HG03280 (cell line): Measurements from ENCODE around the gene FAAH.

Experiments used
- ATAC-seq: cut with Tn5 transposase; IDR thresholded peaks from one replicate; pipeline ENCODE4 v1.9.1; 2021; ENCODE audit warnings: mild to moderate bottlenecking, moderate library complexity; ENCODE audit not compliant: unreplicated experiment

FAAH gene

DNA sequence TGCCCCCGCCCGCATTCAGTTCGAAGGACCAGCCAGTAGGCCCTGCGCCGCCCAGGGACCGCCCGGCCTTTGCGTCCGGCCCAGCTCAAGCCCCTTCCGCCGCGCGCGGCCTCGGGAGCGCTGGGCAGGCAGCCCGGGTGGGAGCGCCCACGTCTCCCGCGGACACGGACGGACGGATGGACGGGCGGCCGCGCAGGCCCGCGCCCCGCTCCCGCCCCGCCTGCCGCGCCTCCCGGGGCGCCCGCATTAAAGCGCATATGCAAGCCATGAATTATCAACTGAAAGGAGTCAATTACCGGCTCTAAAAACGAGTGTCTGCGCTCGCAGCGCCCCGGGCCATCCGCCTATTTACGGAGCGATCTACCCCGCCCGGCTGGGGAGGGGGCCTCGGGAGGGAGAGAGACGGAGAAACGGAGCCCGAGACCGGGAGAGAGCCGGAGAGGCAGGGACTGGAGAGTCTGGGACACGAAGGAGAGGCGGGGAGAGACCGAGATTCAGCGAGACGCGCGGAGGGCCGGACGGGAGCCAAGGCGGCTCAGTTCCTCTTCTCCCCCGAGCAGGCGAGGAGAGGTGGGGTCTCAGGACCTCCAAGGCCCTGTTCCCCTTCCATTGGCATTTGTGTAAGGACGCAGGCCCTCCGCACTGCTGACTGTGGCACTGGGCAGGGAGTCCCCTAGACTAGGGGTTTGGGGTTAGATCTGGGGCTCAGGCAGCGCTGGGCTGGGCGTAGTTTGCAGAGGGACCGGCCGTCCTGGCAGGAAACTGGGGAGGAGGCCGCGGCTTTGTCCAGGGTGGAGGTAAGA, 54.2 kb downstream of the FAAH start:
- no peak for ATAC-seq

GRCh38 chr1:46449223-46450159, 55.4 kb downstream of the FAAH start:
- no peak for ATAC-seq

GRCh38 chr1:46450160-46450517, 56.0 kb downstream of the FAAH start:
- no peak for ATAC-seq

- no peak for ATAC-seq
These were observed 58.1 kb downstream of the FAAH start for GRCh38 chr1:46451948-46452930.

GRCh38 chr1:46452931-46453325, 58.8 kb downstream of the FAAH start:
- no peak for ATAC-seq

DNA sequence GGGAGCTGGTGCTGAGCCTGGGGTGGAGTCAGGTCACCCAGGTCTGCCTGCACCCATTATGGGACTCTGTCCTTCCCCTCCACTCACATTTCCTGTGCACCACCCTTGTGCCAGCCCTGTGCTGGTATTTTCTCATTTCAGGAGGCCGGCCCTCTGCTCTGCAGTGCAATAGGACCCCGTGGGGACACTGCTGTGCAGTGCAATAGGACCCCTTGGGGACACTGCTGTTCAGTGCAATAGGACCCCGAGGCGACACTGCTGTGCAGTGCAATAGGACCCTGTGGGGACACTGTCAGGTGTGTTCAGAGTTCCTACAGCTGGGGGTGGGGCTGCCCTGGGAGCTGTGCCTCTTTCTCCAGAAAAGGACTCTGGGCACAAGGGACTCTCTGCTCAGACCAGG, 59.3 kb downstream of the FAAH start:
- no peak for ATAC-seq

DNA sequence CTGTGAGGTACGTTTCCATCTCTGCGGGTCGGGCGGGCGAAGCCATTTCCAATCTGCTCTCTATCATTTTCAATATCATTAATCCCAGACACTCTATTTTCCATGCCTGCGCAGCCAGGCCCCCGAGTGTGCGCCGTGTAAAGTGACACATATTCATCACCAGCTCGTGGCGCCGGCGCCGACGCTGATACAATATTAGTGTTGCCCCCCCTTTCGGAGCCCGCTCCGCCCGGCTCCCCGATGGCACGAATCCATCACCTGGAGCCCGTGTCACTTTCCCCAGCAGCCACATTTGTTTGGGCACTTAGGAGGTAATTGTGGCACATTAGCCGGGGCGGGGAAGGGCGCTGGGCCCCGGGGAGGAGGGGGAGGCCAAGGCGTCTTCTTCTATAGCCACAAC, 61.8 kb downstream of the FAAH start:
- ATAC-seq: no peak

GRCh38 chr1:46456411-46456963, 62.4 kb downstream of the FAAH start:
- ATAC-seq: no peak

- ATAC-seq: no peak
These were observed 63.1 kb downstream of the FAAH start for GRCh38 chr1:46457178-46457577.

DNA sequence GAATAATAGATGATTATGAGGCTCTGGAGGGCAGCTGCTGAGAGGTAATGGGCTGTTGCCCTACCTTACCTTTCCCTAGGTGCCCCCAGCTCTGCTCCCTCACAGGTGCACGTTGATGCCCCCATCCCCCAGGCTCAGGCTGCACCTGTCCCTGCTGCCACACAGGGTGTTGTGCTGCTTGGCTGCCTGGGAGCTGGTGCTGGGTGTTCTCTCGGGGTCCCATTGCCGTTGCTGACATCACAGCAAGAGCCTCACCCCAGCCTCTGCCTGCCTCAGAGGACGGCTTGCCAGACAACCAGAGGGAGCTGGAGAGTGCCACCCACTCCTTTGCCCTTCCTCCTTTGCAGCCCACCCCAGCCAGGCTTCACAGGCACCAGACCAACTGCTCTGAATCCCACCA, 64.1 kb downstream of the FAAH start:
- ATAC-seq: no peak

- ATAC-seq: no peak
These were observed 64.7 kb downstream of the FAAH start for GRCh38 chr1:46458846-46459245.

DNA sequence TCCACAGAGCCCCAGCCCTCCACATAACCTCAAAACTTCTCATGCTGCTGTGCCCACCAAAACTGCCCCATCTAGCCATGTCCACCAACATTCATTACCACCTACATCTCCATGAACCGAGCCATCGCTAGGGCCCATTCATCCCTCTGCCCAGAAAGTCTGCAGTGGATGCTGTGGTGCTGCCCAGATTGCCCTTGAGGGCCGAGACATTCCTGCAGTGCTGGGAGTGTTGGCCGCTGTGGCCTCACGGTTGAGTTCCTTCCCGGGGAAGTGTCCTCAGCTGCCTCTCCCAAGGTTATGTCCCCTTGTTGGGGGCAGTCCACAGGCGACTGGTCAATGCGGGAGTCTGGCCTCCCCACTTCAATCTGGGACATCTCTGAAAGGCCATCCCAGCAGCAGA, 65.2 kb downstream of the FAAH start:
- ATAC-seq: no peak

DNA sequence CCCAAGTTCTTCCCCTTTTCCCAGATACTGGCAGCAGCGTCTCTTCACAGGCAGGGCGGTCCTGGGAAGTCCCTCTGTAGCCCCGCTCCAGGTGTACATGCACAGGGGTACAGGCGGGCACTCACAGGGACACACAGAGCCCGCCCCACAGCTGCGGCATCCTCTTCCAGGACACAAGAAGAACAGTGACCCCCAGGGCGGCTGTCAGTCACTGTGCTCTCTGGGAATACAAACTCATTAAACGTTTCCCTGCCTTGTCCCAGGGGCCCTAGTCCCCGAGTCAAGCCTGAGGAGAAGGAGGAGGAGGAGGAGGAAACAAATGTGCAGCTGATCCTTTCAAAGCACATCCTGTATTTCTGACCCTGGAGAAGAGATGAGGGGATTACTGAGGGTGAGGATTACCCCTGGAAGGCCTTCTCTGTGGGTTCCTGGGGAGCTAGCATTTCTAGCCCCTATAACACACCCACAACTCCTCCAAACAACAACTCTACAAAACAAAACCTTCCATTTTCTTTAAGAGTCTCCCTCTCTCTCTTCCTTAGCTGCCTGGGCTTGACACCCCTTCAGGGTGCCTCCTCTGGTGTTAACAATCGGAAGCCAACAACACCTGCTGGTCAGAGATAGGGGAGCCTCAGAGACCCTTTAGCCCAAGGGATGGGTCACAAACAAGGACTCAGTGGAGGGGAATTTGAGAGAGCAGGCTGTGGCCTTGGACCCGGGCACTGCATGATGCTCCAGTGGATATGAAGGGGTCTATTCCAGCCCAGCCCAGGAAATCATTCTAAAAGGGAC, 67.1 kb downstream of the FAAH start:
- ATAC-seq: no peak

DNA sequence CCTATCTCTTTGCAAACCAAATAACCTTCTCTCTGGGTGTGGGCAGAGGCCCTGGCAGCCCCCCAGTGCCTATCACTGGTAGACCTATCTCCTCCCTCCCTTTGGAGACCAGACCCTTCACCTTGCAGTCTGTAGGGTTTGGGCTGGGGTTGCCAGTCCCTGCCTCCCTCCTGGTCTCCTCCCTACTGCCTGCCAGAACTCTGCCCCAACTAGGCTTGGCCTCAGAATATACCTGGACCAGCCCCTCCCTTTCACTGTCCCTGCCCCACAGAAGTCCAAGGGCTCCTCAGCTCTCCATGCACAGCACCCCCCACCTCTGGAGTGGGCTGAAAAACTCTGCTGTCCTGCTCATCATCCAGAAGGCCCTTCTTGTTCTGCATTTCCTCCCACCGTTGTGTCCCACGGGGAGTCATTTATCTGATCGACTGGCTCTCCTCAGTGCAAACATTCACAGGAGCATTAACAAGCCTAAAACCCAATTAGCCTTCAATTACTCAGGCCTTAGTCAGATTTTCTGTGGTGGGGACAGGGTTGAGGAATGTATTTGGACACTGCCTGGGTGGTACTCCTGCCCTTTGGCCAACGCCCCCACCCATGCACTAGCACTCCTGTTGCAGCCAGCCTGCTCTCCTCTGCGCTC, 67.8 kb downstream of the FAAH start:
- no peak for ATAC-seq
